HG02642 (cell line): ENCODE data around the gene HMCN2.

Source experiments
- ATAC-seq: cut with Tn5 transposase; IDR thresholded peaks from one replicate; pipeline ENCODE4 v1.9.1; 2021; ENCODE audit warnings: mild to moderate bottlenecking; ENCODE audit not compliant: unreplicated experiment, poor library complexity

Gene HMCN2

DNA sequence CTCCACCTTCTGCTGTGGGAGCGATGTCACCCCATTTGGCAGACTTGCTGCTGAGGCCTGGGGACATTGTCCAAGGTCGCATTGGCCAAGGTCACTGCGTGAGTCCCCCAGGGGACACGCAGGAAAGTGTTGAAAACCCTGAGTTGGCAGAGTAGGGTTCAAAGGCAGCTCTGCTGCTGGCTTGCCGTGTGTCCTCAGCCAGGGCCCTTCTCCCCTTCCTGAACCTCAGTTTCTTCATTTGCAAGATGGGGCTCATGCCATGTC lies 193.2 kb downstream of the HMCN2 start:
- no peak for ATAC-seq

DNA sequence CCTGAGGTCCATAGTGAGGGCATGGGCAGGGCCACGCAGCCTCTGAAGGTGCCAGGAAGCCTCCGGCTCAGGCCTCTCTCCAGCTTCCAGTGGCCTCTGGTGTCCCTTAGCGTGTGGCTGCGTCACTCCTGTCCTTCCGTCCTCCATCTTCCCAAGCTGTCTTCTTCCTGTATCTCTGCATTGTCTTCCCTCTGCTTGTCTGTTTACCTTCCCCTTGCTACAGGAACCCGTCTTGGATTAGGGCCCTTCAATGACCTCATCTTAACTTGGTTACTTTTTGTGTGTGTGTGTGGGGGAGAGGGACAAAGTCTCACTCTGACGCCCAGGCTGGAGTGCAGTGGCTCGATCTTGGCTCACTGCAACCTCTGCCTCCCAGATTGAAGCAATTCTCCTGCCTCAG lies 193.6 kb downstream of the HMCN2 start:
- ATAC-seq: no peak

DNA sequence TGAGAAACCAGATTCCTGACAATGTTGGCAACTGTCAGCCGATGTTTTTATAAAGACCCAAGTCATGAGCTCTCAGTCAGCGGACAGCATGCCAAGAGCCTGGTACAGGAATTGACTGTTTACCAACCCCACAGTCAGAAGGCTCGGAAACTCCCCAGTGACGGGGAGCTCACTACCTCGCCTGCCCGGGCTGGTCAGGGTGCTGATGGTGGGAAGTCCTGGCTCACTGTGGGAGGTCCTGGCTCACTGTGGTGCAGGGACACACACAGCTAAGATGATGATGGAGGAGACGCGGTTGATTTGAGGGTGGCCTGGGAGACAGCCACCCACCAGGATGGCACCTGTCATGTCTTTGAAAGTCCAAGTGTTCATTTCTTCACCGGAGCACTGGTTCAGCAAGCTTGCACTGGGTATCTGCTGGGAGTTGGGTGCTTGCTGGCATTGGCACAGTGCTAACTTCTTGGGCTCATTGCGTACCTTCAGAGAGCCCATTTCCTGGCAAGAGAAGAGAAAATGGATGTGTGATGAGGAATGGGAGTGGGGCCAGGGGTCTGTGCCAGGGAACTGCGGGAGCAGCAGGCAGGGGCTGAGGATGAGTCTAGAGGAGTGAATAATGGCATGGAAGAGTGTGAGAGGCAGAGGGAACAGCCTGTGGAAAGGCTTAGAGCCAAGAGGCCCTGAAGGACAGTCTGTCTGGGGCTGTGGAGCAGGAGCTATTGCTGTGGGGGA lies 194.5 kb downstream of the HMCN2 start:
- ATAC-seq: no peak

DNA sequence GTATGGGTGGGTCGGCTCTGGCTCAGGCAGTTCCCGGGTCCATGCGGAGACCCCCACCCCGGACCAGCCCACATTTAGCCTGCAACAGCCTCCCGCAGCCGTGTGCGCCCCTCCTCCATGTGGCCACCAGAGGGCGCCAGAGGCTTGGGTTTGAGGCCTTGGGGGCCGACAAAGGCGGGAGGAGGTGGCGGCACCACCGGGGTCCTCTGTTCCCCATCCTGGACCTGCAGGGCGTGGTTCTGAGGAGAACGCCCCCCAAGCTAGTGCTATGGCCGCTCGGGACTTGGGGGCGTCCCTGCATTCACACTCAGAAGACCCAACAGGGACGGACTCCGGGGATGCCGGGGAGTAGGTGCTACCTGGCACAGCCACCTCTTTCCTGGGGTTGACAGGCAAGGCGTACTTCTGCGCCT lies 195.7 kb downstream of the HMCN2 start:
- ATAC-seq: no peak

DNA sequence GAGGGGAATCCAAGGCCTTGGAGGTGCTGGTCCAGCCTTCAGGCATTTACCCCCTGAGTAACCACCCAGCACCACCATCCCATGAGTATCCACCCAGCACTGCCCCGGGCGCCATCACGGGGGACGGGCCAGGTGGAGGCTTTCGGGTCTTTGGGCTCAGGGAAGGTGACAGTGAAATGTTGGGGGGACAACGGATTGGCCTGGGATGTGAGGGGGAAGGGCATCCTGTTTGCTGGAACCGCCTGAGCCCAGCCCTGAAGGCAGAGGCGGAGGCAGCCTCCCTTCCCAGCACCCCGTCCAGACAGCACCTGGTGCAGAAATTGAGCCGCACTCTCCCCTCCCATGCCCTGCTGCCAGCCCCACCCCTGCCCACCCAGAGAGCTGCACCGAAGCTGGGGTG lies 196.2 kb downstream of the HMCN2 start:
- ATAC-seq: no peak

DNA sequence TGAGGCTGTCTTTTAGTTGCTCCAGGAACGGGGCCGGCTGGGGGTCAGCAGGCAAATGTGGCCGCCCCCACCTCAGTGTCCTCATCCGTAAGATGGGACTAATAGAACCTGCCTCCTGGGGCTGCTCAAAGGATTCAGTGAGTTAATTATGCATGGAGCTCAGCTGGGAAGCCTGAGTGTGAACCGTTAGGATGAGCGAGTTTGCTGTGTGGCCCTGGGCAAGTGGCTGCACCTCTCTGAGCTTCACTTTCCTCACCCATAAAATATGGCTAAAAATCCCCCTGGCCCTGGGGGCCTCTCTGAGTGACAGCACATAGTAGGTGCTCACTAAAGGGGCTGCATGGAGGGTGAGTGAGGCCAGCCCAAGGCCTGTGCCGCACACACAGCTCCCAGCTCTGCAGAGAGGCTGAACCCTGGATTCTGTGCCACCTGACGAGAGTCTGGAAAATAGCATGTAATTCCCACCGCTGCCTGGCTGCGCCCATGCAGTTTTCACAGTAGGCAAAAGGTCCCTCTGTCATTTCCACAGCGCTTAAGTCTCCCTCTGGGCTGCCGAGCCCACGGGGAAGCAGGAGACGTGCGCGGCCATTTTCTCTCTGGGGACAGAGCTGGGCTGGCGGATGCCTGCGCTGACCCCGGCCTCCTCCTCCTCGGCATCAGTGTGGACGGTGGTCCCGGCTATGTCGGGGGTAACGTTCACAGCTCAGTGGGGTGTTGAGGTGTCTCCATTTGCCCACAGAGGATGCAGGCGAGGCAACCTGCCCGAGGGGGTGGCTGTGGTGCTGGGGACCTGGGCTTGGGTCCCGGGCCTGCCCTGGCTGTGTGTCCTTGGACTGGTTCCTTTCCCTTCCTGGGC lies 197.4 kb downstream of the HMCN2 start:
- ATAC-seq: no peak

DNA sequence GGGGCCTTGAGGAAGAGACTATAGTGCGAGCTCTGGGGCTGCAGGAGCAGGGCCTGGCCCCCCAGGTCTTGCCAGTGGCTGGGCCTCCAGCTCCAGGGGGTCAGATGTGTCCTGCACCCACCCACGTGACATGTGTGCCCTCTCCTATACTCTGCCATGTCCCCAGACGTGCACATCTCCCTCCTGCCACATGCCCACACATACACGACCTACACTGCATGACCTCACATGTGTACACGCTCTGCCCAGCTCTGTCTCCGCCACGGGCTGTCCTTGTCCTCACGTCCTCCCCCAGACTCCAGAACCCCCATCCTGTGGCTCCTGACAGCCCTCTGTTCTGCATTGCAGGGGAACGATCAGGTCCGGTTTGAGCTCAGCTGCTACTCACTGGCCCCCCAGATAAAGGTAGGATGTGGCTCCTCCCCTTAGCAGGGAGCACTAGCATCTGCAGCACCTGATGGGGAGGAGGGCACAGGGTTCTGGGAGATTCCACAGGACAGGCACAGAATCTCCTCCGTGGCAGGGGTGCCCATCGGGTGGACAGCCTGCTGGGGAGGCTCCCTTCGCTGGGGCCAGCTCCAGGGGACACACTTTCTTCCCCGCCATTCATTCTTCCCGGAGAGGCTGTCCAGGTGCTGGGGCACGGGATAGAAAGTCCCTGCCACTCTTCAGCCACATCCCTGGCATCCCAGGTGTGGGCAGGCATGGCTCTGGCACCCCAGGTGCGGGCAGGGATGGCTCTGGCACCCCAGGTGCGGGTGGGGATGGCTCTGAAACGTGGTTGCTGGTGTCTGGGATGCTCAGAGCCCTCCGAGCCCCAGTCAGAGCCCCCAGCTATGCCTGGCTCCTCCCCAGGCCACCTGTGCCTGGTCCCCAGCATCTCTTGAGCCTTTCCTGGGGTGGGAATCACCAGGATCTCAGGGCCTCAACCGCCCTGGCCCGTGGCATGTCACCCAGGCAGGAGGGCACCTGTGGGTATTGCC lies 198.5 kb downstream of the HMCN2 start:
- no peak for ATAC-seq

DNA sequence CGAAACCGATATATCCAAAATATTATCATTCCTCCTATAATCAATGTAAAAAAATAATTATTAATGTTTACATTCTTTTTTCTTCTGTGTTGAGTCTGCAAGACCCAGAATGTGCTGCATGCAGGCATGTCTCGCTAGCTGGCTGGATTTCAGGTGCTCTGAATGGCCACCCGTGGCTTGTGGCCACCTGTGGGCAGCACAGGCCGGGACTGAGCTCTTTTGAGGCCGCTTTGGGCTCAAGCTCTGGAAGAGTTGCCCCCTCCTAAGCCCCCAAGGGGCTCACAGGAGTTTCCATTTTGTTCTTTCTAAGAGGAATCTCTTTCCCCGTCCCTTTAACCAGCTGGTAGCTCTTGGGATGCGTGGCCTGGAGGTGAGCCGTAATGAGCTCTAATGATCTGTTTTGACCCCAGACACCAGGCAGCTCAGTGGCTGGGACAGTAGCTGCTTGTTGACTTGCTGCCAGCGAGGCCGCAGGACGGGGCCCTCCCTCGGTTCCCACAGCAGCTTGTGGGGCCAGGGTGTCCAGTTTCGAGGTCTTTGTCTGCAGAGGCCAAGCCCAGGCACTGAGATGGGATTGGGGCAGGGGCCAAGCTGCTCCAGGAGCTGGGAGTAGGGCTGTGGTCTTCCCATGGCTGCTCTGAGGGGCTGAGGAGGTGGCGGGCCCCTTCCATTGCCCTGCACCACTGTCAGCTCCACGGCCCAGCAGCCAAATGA lies 200.0 kb downstream of the HMCN2 start:
- ATAC-seq: no peak

DNA sequence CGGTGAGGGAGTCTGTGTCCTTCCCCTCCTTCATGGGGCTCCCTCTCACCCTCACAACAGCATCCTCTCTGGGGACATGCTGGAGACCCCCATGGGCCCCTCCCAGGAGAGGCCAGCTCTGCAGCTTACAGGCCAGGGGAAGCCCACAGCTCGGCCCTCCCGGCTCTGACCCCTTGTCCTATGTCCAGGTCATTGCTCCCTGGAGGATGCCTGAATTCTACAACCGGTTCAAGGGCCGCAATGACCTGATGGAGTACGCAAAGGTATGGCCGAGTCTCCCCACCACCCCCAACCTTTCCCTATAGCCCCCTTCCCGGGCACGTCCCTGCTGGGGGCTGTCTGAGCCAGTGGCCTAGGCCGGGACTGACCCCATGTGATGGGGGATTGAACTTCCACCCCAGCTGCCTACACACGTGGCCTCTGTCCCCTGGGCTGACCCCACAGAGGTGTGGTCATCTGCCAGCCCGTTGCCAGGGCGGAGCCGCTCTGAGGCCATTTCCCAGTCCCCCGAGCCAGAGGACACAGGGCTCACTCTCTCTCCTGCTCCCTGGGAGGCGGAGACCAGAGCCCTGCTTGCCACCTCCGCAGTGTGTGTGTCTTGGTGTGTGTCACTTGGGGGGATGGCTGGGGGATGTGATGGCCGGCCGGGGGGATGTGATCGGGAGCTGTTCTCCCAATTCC lies 201.1 kb downstream of the HMCN2 start:
- no peak for ATAC-seq

DNA sequence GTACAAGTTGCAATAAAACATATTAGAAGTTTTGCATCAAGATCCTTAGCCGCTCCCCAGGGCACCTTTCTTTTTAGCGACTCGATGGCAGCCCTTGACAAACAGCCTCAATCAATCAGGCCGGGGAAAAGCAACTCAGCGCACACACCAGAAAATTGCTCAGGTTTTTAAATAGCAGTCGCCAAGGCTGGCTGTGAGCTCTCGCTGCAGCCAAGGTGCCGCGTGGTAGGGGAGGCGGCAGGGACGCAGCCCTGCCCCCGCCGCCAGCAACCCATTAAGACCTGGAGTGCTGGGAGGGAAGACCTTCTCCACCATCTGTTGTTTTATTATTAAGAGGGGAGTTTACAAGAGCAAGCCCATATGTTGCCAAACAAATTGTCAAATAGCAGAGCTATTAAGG lies 201.8 kb downstream of the HMCN2 start:
- ATAC-seq: no peak

DNA sequence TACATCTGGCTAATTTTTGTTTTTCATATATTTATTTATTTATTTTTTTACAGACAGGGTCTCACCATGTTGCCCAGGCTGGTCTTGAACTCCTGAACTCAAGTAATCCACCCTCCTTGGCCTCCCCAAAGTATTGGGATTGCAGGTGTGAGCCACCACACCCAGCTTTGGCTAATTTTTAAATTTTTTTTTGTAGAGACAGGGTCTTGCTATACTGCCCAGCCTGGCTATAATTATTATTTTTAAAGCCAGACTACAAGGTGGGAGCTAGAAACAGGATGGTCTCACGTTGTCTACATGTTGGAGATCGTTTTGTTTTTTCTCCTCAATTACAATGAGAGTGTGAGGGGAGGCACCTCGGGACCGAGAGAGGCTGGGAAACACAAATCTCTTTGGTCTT lies 203.0 kb downstream of the HMCN2 start:
- ATAC-seq: no peak

DNA sequence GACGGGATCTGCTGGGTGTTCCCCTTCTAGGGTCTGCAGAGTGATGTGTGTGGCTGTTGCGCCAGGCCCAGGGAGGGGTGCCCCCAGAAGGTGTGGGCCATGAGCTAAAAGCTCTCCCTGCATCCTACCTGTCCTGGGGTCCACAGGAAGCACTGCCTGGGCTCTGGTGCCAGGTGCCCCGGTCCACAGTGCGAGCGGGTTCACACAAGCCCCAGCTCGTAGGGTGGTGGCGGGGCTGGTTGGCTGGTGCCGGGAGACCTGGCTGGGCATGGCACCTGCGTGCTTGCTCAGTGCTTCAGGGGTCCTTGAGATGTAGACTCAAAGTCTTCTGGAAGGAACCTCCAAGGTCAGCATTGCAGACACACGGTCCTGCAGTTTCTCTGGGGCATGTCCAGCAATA lies 204.7 kb downstream of the HMCN2 start:
- no peak for ATAC-seq

DNA sequence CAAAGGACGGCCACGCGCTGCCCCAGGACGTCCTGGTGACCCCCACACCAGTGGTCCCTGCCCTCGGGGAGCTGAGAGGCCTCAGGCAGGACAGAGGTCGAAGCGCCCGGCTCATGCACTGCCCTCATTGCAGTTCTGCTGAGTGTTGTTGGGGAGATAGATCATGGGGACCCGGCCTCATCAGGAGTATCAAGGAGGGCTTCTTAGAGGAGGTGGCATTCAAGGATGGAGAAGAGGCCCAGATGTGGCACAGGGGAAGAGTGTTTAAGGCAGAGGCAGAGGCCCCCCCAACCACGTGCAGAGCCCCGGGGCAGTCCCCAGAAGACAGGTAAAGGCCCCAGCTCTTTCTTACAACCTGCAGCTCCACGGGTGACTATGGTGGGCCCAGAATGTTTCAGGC lies 205.4 kb downstream of the HMCN2 start:
- ATAC-seq: no peak

DNA sequence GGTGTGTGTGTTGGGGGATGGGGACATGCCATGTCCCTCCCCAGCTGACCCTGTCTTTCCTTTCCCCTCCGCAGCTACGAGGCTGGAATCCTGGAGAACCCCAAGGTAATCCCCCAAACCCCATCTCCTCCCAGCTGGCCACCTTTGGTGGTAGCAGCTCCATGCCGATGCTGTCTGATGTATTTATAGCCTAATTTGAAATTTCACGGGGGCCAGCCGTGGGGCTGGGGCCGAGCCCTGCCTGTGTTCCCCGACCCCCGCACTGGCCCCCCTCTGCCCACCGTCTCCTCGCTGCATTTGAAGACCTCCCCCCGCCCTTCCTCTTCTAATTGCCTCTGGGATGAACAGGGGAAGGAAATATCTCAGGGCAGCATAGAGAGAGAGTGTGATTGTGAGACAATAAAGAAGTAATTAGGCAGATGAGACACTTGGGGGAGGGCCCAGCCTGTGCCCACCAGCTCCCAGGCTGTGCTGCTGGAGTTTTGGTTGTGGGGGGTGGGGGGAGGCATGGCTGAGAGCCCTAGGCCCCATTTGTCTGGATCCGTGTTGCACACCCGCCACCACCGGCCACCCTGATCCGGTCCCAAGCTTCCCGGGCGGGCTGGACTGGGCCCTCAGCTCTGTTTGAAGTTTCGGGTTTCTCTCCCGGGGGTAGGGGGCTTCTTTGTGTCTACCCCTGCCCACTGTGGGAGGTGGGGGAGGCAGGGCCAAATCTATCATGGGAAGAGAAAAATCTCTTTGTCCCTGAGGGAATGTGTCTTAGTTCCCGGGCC lies 206.0 kb downstream of the HMCN2 start:
- no peak for ATAC-seq

DNA sequence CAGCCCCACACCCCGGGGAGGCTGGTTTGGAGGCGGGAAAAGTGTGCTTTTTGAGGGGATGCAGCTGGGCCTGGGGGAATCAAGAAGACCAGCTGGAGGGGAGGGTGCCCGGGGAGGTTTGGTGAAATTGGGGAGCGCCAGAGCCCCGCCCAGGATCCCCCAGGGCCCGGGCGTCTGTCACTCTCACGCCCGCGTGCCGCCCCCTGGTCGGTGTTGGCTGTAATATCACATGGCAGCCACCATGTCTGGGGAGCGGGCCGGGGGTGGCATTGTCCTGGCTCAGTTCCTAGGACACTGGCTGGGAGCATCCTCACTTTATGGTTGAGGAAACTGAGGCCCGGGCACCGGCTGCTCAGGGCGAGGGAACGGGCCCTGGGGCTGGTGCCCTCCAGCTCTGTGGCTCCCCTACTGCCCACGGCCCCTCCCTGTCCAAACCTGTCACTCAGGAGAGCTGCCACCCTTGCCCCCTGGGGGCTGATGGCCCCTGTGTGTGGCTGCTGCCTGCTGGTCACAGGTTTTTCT lies 206.7 kb downstream of the HMCN2 start:
- no peak for ATAC-seq

DNA sequence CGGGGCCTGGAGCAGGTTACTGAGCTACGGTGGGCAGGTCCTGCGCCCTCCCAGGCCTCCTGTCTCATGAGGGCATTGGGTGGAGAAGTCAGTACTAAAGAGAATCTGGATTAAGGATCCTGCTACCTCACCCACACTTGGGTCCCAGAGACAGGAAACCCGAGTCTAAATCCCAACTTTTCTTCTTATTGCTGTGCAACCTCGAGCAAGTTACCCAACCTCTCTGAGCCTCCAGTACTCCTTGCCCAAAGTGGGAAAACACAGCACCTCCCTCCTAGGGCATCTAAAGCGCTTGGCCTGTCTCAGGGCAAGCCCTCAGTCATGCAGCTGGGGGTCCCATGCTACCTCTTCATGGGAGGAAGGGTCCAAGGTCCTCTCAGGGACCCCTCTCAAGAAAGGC lies 207.4 kb downstream of the HMCN2 start:
- no peak for ATAC-seq

DNA sequence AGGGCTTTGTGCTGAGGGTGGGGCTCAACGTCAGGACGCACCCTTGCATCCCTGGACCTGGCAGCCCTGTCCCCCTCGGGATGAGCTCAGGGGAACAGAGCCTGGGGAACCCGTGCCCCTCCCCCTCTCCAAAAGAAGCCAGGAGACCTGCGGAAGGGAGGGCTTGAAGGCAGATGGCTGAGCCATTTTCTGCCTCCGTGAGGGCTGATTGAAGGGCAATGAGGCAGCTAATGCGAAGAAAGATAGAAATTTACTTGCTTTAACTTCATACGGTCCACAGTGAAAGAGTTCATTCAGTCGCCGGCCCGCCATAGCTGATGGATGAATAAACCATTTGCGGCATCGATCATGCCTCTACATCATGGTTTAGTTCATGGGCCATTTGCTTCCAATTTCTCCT lies 208.0 kb downstream of the HMCN2 start:
- no peak for ATAC-seq

DNA sequence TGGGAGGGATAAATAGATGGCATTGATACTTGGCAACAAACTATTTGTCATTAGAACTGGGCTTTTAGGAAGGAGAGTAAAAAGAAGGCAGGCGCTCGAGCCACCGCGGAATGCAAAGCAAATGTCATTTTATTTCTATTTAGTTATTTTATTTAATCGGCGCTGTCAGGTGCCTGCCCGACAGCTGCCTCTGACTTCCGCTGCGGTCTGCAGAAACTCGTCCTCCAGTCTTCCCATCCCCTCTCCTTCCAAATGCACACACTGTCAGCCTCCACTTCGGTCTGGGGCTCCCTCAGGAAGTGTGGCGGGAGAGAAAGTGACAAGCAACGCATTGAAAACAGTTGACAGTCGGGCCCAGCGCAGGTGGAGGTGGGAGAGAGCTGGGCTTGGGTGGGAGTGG lies 208.5 kb downstream of the HMCN2 start:
- no peak for ATAC-seq
